Loucy (cell line): ENCODE data around the gene CAMK2D.

Experiments
- H2AFZ ChIP-seq: fragments of 200-600 bp; sonication (generic); 2 replicates; pipeline ENCODE4 v1.6.0; 2016; ENCODE audit warnings: antibody characterized with exemption, mild to moderate bottlenecking, low read length, moderate library complexity
- H3F3A ChIP-seq: fragments of 200-600 bp; 2 replicates; pipeline ENCODE4 v1.6.0; 2016; ENCODE audit warnings: antibody characterized with exemption, low read depth, mild to moderate bottlenecking
- H3K27me3 ChIP-seq: fragments of 200-600 bp; sonication (generic); 2 replicates; pipeline ENCODE4 v1.6.1; 2014; ENCODE audit warnings: low read length, mild to moderate bottlenecking; ENCODE audit not compliant: insufficient read depth, poor library complexity, severe bottlenecking
- H3K36me3 ChIP-seq: fragments of 200-600 bp; sonication (generic); 2 replicates; pipeline ENCODE4 v1.6.1; 2016; ENCODE audit warnings: low read length; ENCODE audit not compliant: insufficient read depth
- H3K4me1 ChIP-seq: fragments of 200-600 bp; sonication (generic); 2 replicates; pipeline ENCODE4 v1.5.1; 2014; ENCODE audit warnings: low read length, mild to moderate bottlenecking; ENCODE audit not compliant: insufficient read depth, poor library complexity, severe bottlenecking
- H3K4me2 ChIP-seq: fragments of 200-600 bp; sonication (generic); 2 replicates; pipeline ENCODE4 v1.6.0; 2014; ENCODE audit warnings: antibody characterized with exemption, low read length, low read depth, mild to moderate bottlenecking; ENCODE audit not compliant: poor library complexity, severe bottlenecking
- H3K4me3 ChIP-seq: fragments of 200-600 bp; sonication (generic); 2 replicates; pipeline ENCODE4 v1.5.1; 2014; ENCODE audit warnings: low read length, mild to moderate bottlenecking, mixed read lengths; ENCODE audit not compliant: poor library complexity, severe bottlenecking
- H3K79me2 ChIP-seq: fragments of 200-600 bp; sonication (generic); 2 replicates; pipeline ENCODE4 v1.6.1; 2014; ENCODE audit warnings: low read length; ENCODE audit not compliant: insufficient read depth
- H3K9ac ChIP-seq: fragments of 200-600 bp; sonication (generic); 2 replicates; pipeline ENCODE4 v1.6.0; 2014; ENCODE audit warnings: mild to moderate bottlenecking, low read depth, low read length, moderate library complexity; ENCODE audit not compliant: poor library complexity, severe bottlenecking
- H3K9me2 ChIP-seq: fragments of 200-600 bp; sonication (generic); replicated peaks from 2 replicates; pipeline ENCODE4 v1.6.1; 2016; ENCODE audit warnings: low read depth, low read length, mixed read lengths
- H3K9me3 ChIP-seq: fragments of 200-600 bp; sonication (generic); 2 replicates; pipeline ENCODE4 v1.6.1; 2014; ENCODE audit warnings: mild to moderate bottlenecking, antibody characterized with exemption, low read length, low read depth; ENCODE audit not compliant: insufficient read depth
- H4K20me1 ChIP-seq: fragments of 200-600 bp; sonication (generic); 2 replicates; pipeline ENCODE4 v1.6.0; 2014; ENCODE audit warnings: antibody characterized with exemption, low read length, mild to moderate bottlenecking; ENCODE audit not compliant: insufficient read depth, poor library complexity, severe bottlenecking
- EZH2phosphoT487 ChIP-seq: fragments of 200-600 bp; IDR thresholded peaks from 2 replicates; pipeline ENCODE4 v1.6.1; 2018; ENCODE audit warnings: antibody characterized with exemption, mild to moderate bottlenecking, moderate library complexity, borderline replicate concordance
- TF ChIP-seq, protein P1 (sequence below): fragments of 200-600 bp; sonication (generic); conservative IDR thresholded peaks from 2 replicates; pipeline ENCODE4 v1.5.1; 2014; ENCODE audit warnings: mild to moderate bottlenecking, antibody characterized with exemption, low read length

CAMK2D gene

DNA sequence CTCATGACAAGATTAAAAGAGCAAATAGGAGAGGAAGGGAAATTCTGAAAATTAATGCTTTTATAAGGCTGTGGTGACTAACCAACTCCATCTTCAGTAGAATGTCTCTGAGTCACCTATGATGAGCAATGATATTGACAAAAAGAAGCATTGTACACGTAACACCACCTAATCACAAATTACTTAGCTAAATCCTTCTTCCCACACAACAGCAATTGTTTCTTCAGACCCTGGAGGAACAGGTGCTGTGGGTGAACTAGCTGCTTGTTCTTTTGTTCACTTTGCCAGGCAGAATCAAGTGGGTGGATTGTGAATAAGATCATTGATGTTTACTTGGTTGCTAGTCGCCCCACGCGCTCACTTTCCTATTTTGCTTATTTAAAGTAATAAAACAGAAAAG lies 315.5 kb downstream of the CAMK2D start:
- H3K4me2 ChIP-seq, result no peak overlapping the region
- no peak for TF ChIP-seq EZH2phosphoT487
- TF ChIP-seq, protein P1, sequence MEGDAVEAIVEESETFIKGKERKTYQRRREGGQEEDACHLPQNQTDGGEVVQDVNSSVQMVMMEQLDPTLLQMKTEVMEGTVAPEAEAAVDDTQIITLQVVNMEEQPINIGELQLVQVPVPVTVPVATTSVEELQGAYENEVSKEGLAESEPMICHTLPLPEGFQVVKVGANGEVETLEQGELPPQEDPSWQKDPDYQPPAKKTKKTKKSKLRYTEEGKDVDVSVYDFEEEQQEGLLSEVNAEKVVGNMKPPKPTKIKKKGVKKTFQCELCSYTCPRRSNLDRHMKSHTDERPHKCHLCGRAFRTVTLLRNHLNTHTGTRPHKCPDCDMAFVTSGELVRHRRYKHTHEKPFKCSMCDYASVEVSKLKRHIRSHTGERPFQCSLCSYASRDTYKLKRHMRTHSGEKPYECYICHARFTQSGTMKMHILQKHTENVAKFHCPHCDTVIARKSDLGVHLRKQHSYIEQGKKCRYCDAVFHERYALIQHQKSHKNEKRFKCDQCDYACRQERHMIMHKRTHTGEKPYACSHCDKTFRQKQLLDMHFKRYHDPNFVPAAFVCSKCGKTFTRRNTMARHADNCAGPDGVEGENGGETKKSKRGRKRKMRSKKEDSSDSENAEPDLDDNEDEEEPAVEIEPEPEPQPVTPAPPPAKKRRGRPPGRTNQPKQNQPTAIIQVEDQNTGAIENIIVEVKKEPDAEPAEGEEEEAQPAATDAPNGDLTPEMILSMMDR, result no peak
- H3K9ac ChIP-seq, result no peak overlapping the region

DNA sequence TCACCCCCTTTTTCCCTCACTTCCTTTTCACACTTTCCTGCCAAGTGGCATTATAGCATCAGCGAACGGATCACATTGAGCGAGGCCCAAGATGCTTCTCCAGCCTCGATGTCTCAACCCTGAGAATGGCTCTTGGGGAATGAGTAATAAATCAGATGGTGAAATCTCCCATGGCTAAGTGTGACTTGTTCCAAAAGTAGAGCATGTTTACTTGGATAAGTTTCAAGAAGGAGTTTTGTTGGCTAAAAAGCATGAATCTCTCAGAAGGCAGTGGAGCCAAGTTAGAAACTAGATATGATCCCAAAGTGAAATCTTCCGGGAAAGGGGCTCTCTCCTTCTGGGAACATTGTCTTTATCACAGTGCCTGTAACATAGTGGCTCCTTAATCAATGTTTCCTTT lies 316.3 kb downstream of the CAMK2D start:
- H3K9me3 ChIP-seq, result no peaks in the 10 kb centered on the region
- no peaks in the 10 kb centered on the region for H3K79me2 ChIP-seq
- no peaks in the 10 kb centered on the region for H3K9me2 ChIP-seq
- no peak overlapping the region for H3K4me3 ChIP-seq
- no peaks in the 10 kb centered on the region for H3K27me3 ChIP-seq
- no peak for TF ChIP-seq EZH2phosphoT487
- TF ChIP-seq, protein P1, result no peak
- H2AFZ ChIP-seq, result no peak overlapping the region
- H3K4me1 ChIP-seq, result no peaks in the 10 kb centered on the region
- H3F3A ChIP-seq, result no peaks in the 10 kb centered on the region
- no peak overlapping the region for H3K4me2 ChIP-seq
- H4K20me1 ChIP-seq, result no peaks in the 10 kb centered on the region
- no peak overlapping the region for H3K9ac ChIP-seq
- H3K36me3 ChIP-seq, result no peaks in the 10 kb centered on the region

More for the DNA sequence above, 315.5 kb downstream of the CAMK2D start:
- H3K36me3 ChIP-seq, result no peaks in the 10 kb centered on the region
- no peaks in the 10 kb centered on the region for H3K9me3 ChIP-seq
- no peaks in the 10 kb centered on the region for H3K9me2 ChIP-seq
- no peaks in the 10 kb centered on the region for H3F3A ChIP-seq
- no peaks in the 10 kb centered on the region for H3K4me1 ChIP-seq
- no peaks in the 10 kb centered on the region for H4K20me1 ChIP-seq
- H3K27me3 ChIP-seq, result no peaks in the 10 kb centered on the region
- H3K4me3 ChIP-seq, result no peak overlapping the region
- H2AFZ ChIP-seq, result no peak overlapping the region
- no peaks in the 10 kb centered on the region for H3K79me2 ChIP-seq

DNA sequence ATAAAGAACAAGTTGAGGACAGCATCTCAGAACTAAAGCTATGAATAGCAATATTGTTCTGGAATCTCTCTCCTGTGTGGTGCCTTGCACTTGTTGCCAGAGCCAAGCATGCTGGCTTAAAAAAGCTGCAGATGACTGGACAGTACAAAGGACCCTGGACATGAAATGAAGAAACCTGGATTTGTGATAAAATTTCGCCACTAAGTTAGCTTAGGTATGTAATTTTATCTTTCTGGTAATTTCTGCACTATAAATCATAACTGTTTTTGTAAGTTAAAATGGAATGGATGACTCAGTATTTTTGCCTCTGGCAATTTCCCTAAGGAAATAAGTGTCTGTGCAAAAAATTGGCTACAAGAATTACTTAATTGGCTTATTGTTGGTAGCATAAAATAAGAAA lies 317.2 kb downstream of the CAMK2D start:
- Histone ChIP-seq H3K9ac (no peak overlapping the region), H3K79me2 (no peaks in the 10 kb centered on the region), H3K4me2 (no peak overlapping the region), H3K36me3 (no peaks in the 10 kb centered on the region), H2AFZ (no peak overlapping the region), H3K27me3 (no peaks in the 10 kb centered on the region), H3F3A (no peaks in the 10 kb centered on the region), H3K4me3 (no peak overlapping the region), H3K9me3 (no peaks in the 10 kb centered on the region), H4K20me1 (no peaks in the 10 kb centered on the region), H3K9me2 (no peaks in the 10 kb centered on the region), H3K4me1 (no peaks in the 10 kb centered on the region)
- TF ChIP-seq, protein P1, result no peak
- no peak for TF ChIP-seq EZH2phosphoT487
